DMS153 (cell line): ENCODE results near the gene MGAT4A.
"Not testable (repeated sequence)": the region's sequence is repeated elsewhere in the genome, so short reads cannot be mapped to it uniquely, and the experiment has no call there.

Experiments used
- DNase-seq: peaks from one replicate; lab custom pipeline; 2025; lab: John Stamatoyannopoulos, UW

Gene MGAT4A

DNA sequence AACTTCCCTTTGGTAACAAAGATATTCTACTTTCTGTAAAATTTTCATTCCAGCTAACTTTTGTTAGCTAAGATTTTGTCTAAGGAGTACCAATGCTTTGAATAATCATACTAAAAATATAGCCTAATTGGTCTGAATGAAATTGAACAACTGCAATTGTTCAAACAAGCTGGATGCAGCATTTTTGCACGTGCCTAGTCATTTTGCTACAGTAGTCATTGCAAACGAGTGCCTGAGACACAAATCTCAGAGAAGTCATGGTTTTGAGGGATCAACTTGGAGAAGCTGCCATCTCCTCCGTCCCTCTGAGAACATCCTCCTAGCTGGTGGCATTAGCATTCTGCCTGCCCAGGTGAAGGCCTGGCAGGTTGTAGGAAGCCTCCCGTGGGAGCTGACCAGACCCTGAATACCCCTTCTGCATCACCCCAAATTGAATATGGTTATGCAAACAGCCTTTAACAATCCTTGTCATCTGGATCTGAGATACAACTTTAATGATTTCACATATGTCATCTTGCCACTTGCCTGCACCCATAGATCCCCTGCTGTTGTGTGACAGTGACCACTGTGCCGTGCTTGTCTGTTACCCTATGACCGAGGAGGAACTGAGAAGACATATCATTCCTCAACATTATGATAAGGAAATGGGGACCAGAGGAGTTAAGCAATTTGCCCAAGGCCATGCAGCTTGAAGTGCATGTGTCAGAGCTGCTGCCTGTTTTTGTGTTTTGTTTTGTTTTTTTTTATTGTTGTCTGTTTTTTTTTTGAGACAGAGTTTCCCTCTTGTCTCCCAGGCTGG, 29.1 kb upstream of the MGAT4A start:
- DNase-seq = no peak

DNA sequence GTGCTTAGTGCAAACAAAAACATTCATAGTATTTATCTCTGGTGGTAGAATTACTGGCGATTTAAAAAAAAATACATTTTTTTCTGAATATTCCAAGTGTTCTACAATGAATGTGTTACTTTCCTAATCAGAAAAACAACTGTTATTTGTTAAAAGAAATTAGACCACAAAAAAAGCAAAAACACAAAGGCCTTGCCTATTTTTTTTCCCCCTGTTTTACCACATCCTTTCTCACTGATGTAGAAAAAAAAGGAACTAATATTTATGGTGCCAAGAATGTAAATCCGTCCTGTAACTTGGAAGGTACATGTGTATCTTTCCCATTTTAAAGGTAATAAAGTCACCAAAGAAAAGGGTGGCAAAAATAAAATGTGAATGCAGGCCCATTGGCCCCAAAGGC, 28.4 kb upstream of the MGAT4A start:
- no peak for DNase-seq

DNA sequence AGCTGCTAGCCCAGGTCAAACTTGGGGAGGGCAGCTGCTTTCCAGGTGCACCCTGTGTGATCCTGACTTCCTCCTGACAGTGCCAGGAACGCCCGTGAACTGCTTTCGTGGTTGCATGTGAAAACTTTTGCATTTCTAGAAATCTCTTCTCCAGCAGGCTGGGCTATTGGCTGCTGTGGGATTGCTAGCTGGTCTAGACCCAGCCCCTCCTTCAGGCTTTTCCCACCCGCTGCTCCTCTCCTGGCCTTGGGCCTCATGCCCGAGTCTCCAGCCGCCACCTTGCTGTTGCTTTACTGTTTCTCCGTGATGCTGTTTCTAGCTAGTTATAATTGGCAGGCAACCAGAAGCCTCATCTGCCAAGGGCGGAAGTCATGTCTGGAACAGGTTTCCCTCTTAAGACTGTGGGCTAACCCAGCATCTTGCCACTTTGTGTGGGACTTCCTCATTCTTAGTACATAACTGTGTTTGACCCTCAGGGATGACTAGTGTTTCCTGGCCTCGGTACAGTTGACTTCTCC, 27.0 kb upstream of the MGAT4A start:
- peak; percentile 35 for DNase-seq

DNA sequence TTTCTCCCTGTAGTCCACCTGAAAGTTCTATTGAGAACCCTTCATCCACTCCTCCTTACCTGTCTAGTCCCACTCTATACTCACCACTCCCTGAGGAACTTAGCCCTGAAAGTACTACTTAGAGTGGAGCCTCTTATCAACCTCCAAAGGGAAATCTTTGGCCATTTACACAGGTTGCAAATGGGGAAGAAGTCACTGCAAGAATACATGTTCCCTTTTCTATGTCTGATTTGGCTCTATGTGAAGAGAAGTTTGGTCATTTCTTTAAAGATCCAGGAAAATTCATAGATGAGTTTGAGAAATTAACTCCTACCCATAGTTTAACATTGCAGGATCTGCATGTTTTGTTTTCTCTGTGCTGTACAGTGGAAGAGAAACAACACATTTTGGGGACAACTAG, 22.9 kb upstream of the MGAT4A start:
- DNase-seq = no peak

DNA sequence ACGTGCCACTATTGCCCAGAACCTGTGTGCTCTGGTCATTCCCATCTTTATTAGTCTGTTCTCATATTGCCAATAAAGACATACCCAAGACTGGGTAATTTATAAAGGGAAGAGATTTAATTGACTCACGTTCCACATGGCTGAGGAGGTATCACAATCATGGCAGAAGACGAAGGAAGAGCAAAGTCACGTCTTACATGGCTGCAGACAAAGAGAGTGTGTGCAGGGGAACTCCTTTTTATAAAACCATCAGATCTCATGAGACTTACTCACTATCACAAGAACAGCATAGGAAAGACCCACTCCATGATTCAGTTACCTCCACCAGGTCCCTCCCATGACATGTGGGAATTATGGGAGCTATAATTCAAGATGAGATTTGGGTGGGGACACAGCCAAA, 21.8 kb upstream of the MGAT4A start:
- DNase-seq = not testable (repeated sequence)

DNA sequence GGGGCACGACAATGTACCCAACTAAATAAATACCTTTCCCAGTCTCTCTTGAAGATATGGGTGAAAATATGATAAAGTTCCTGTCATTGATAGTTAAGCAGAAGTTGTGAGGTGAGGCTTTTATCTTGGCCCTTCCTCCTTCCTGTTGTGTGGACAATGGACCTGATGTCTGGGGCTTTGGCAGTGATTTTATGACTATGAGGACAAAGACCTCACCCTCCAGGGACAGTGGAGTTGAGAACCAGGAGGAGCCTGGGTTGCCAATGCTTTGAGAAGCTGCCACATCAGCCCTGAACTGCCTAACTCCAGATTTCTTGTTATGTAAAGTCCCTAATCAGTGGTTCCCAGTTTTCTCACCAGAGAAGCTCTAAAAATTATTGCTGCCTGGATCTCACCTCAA, 20.8 kb upstream of the MGAT4A start:
- DNase-seq = no peak

DNA sequence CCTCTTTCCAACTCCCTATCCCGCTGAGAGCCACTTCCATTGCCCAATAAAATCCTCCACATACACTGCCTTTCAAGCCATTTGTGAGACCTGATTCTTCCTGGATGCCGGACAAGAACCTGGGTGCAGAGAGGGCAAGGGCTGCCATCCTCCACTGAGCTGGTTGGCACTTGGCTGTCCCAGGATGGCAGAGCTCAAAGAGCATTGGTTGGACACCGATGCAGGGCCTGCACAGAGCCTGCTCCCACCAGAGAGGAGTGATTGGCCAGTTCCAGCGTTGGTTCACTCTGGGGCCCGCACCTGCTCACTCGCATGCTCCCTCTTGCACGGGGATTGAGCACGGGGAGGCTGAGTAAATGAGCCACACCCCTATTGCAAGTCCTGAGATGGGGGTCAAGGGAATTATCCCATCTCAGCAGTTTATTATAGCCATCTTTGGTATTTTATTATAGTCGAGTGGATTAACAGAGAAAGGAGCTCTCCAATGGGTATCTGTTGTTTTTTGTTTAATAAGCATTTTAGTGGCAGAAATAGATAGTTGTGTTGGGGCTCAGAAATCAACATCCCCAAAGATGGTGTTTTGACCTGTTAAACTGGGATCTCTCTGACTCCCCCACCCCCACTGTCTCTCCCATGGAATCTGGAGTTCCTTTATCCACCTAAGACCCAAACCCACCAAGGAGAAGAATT, 19.8 kb upstream of the MGAT4A start:
- no peak for DNase-seq

DNA sequence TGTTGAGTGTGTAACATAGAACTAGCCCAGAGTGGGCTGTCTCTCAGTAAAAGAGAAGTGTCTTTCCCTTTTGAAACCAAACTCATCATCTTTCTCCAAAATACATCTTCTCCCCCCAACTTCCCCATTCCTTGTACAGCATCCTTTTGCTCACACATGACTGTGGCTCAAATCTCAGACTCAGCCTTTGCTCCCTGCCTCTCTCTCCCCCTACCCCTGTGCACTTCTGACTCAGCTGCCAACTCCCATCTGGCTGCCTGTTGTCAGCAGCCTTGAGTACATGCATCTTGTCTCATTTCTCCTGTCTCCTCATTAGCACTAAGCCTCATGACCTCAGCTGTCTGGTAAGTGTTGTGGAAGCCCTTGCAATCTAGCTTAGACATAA, 18.1 kb upstream of the MGAT4A start:
- DNase-seq = no peak

DNA sequence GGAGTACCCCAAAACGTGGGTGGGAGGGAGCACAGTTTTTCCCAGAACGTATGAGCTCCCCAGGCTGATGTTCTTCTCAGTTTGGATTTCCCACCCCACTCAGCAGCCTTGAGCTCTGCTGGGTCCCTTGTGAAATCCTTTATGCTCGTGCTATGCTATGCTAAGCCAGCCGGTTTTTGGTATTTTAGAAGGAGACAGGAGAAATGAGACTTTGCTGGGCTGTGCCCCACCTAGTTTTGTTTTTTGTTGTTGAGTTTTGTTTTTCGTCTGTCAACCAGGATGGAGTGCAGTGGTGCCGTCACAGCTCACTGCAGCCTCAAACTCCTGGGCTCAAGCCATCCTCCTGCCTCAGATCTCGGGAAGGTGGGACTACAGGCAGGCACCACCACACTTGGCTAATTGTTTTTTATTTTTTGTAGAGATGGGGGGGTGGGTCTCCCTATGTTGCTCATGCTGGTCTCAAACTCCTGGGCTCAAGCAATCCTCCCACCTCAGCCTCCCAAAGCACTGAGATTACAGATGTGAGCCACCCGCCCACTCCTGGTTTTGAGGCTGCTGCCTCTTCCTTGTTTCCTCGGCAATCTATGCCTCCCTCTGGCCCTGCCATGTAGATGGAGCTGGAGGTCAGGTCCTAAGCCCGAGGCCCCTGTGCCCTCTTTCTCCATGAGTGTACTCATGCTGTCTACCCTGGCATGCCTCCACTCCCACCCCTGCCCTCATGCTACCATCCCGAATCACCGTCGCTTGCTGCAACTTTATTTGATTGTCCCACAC, 17.5 kb upstream of the MGAT4A start:
- DNase-seq = no peak

DNA sequence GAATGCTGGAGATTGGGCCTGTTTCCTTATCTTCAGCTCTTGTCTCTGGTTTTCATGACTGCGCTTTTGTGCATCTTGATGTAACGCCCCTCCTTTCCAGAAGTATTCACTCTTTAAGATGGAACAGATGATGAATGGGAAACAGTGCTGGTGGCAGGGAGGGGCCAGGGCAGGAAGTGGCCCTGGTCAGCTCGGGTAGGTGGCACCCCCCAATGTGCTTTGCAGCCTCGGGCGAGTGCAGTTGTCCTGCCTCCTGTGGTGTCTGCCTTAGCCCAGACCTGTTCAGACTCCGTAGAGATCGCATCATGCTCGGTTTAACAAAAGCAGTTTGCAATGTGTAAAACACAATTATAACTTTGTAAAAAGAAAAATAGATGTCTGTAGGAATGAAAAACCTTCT, 17.0 kb upstream of the MGAT4A start:
- DNase-seq = no peak

DNA sequence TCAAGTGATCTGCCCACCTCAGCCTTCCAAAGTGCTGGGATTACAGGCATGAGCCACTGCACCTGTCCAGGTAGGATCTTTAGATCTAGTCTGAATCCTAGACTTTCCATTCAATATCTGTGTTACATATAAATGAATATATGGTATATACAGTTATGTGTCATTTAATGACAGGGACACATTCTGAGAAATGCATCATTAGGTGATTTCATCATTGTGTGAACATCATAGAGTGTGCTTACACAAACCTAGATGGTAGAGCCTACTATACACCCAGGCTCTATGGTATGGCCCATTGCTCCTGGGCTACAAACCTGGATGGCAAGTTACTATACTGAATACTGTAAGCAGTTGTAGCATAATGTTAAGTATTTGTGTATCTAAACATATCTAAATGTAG, 15.5 kb upstream of the MGAT4A start:
- DNase-seq = no peak

DNA sequence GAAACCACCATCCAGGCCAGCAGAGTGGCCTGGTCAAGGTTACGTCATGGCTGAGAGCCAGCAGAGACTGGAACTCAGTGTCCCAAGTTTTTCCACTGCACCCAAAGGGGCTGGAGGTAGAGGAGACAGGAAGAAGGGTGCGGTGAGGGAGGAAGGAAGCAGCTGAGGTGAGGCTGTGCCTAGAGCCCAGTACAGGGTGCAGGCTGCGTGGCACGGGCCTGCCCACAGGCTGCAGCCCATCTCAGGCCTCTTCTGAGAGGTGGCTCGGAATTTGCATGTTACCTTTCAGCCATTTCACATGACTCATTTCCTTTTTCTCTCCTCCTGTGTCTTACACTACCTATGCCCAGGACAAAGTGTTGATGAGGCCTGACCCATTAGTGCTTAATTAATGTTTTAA, 13.7 kb upstream of the MGAT4A start:
- no peak for DNase-seq

DNA sequence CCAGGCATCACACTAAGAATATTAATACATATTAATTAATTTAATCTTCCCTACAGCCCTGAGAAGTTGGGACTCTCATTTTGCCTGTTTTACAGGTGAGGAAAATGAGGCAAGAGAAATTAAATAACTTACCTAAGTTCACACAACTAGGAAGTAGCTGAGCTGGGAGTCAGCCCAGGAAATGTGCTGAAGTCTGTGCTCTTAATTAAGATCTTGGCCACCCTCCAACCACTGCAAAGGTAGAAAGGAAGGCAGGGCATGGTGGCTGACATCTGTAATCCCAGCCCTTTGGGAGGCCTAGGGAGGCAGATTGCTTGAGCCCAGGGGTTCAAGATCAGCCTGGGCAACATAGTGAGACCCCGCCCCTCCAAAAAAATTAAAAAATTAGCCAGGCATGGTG, 12.9 kb upstream of the MGAT4A start:
- no peak for DNase-seq

DNA sequence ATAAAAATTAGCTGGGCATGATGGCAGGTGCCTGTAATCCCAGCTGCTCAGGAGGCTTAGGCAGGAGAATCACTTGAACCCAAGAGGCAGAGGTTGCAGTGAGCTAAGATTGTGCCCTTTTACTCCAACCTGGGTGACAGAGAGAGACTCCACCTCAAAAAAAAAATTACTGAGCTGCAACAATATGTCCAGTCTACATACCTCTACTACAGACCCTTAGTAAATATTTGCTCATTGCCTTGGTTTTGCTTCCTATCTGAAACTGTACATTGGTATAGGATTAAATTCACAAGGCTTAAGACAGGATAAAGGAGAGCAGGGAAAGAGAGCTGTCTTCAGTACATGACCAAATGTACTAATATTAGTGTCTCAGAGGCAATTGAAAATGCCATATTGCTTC, 8.1 kb upstream of the MGAT4A start:
- DNase-seq = no peak

DNA sequence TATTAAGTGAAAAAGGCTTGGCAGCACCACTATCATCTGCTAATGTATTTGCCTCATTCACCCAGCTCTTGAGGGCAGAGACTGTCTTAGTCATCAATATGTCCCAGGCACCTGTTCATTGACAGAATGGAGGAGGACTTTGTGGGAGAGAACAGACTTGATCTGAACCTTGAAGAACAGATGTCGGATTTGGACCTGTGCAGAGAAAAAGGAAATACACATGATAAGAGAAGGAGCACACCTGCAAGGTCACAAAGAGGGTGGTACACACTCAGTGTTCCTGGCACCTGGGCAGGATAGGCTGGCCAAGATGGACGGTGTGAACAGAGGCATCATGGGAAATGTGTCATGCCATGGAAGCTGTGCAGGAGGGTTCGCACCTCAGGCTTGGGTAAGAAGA, 7.4 kb upstream of the MGAT4A start:
- DNase-seq = no peak

DNA sequence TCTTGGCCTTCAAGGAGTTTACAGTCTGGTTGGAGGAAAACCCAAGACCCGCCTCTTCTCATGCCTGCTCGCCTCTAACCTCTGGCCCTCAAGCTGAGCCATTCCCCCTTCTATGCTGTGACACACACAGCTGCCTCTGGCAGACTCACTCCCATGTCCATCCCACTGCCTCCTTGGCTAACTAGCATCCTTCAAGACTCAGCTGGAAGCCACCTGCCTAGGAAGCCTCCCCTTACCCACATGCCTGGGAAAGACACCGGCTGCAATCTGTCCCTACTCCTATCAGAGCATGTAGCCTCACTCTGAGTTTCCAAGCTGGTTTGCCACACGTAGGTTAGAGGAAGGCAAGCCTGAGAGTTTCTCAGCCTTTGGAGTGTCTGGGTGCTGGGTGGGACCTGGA, 6.9 kb upstream of the MGAT4A start:
- no peak for DNase-seq

DNA sequence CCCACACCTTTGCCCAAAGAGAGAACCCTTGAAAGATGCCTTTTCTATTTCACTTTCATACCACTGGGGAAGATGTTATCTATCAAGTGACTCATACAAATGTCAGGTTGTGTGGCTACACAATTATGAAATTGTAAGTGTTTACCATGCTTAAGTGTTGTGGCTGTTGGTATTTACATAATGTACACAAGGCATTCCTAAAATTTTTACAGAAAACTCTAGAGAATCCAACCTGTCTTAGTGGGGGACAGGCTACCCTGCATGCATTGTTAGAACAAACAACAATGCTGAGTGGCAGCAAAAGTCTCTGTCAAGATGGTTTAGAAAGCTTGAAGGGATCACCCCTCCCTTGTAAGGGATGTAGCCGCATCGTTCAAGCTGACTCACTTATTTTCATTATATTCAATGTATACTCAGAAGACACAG, 5.5 kb upstream of the MGAT4A start:
- no peak for DNase-seq

DNA sequence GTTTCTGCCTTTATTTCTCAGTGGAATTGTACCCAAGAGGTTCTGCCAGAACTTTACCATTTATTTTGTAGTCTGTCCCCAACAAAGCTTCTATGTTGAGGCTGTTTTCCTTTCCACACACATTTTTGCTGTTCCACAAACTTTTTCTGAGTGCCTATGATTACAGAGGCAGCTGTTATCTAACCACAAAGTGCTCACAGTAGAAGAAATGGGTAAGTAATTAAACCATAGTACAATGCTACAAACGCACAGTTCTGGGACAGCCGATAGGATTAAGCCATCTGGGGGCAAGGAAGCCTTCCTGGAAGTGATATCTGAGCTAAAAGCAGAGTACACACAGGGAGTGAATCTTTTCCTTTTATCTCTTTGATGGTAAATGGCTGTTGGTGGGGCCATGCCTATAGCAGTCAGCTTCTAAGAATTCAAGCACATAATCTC, 3.9 kb upstream of the MGAT4A start:
- DNase-seq = no peak

DNA sequence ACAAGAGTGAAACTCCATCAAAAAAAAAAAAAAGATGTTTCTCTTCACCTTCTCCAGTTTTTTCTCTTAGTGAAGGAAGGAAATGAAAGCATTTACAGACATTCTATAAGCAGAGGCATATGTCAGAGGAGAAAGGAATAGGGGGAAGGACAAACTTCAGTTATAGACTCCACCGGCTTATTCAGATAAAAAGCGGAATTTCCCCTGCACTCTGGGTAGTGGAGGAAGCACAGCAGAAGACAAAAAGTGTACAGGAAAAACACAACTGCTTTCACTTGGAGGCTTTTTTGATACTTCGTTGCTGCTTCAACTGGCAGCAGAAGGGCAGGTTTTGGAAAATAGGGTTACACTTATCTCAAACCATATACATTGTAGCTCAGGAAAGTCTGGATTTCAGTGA, 3.2 kb upstream of the MGAT4A start:
- no peak for DNase-seq

DNA sequence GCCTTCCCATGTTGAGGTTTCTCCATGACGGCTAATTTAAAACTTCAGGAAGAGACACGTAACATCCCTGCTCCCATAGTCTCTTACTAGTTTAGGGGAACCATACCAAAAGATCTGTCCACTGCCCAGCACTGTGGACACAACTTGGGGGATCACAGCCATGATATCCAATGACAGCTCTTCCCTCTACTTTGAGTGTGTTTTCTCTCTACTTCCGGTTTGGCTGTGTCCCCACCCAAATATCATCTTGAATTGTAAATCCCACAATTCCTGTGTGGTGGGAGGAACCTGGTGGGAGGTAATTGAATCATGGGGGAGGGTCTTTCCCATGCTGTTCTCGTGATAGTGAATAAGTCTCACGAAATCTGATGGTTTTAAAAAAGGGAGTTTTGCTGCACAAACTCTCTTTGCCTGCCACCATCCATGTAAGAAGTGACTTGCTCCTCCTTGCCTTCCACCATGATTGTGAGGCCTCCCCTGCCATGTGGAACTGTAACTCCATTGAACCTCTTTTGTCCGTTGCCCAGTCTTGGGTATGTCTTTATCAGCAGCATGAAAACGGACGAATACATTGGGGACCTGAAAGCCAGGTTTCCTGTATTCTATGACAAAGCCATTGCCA, 1.6 kb upstream of the MGAT4A start:
- no peak for DNase-seq

DNA sequence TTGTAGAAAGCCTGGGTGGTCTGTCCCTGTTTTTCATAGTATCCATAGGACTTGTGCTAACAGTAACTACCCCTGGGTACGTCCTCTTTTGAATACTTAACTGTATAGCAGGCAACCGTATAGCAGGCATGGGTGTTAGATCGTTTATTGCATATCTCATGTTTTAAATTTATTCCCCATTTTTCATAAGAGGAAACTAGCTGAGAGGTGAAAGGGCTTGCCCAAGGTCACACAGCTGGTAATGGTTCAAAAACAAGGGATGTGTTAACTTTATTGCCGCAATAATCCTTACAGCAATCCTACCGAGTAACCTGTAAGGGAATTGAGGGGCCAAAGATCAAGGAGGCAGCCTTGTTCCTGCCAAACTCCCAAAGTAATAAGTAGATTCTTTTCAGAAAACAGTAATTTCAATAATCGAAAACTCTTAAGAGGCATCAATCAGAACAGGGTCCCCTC, 990 bp upstream of the MGAT4A start:
- no peak for DNase-seq

DNA sequence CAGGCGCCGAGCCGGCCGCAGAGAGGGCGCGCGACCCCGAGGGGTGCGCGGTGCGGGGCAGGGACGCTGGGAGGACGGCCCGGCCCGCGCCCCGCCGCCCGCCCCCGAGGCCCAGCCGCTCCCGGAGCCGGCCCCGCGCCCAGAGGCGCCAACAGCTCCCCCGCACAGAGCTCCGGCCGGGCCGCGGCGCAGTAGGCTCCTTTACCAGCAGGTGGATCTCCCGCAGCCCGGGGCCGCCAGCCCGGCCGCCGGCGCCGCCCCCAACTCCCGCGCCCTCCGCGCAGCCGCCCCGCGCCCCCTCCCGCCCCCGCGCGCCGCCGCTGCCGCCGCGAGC, 258 bp downstream of the MGAT4A start:
- no peak for DNase-seq
